Activated CD4-positive, CD25-positive, alpha-beta regulatory T cell (primary cell): ENCODE measurements around the gene SLC9A3.

ENCODE experiments used
- DNase-seq, 4 experiments: peaks; one replicate each; lab custom pipeline; 2025; lab: John Stamatoyannopoulos, UW

SLC9A3 gene

DNA sequence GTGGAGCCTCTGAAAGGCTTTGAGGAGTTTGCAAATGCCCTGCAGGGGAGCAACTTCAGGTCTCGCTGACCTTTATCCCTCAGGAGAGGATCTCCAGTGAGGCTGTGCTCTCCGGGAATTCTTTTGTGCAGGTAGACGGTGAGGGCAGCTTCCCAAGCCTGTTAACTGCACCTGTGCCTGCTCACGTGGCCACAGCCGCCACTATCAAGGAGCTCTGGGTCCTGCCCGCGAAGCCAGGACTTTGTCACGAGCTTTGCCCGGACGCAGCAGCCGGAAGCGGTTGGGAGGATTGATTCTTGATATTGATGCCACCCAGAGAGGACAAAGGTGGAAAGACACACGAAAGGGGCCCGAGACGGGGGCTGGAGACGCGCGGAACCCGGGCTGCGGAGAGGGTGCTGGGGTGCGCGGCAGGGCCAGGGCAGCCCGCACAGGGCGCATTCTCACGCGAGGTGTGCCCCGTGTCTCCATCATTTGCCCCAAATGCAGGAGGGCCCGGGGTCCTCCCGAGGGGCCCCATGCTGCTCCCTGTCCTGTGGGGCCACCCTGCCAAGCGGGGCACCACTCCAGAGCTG is 18.2 kb downstream of the SLC9A3 start:
- DNase-seq: no peak

DNA sequence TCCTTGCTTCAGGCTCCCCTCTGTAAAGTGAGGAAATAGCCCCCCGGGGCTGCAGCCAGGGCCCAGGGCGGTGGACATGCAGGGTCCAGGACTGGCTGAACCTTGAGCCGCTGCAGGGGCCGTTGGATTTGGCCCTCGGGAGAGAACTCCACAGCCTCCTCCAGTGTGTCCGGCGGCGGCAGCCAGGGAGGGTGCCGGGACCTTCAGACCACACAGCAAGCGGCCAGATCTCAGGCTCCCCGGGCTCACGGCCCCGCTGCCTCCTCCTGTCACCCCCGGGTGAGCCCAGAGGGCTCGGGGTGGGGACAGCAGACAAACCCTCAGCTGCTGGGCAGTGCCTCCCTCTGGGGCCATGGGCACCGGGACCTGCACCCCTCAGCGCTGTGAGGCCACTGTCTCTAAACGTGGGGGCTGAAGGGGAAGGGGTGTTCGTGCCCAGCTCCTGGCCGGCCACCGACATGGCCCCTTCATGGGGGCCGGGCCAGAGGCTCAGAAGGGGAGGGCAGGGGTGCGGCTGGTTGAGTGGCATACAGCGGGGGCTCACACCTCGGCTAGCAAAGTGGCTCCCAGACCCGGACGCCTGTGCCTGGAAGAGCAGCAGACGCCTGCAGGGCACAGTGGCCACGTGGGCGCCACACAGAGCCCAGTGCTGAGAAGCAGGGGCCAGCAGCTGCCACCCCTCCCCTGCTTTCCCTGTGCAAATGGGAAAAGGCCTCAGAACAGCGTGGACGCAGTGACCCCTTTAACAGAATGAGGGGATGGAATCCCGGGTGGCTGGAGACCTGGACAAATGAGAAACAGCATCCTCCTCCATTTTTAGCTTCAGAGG is 19.7 kb downstream of the SLC9A3 start:
- DNase-seq: no peak

DNA sequence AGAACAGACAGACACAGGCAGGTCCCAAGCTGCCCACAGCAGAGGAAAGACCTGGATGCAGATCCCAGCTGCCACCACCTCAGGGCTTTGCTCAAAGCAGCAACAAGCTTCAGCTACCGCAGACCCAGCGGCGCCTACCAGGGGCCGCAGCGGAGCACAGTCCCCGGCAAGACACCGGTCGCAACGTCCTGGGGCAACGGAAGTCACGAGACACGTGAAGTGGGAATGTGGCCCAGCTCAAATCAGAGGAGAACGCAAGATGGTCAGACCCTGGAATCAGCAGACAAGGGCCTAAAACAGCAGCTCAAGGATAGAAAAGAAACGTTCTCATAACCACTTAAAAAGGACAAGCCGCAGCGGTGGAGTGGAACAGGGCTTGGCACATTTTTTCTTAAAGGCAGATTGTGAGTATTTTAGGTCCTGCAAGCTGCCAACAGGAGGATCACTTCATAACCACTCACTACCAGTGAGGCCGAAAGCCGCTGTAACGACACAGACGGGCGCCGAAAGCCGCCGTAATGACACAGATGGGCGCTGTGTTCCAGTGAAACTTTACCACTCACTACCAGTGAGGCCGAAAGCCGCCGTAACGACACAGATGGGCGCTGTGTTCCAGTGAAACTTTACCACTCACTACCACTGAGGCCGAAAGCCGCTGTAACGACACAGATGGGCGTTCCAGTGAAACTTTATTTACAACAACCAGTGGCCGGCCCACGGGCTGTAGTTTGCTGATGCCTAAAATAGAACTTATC is 21.7 kb downstream of the SLC9A3 start:
- DNase-seq: no peak

DNA sequence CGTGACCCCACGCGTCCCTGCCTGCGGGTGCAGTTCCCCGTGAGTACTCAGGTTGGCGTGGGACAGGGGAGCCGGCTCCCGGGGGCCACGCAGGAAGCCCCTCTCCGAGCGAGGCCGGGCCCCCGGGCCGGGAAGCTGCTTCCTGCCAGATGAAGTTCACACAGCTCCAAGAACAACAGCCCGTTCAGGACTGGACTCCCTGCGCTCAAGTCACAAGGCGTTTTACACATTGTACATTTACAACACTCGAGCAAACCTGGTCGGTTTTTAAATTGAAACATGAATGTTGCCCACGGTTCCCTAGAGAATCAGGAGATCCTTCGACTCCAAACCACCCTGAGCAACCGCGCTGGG is 22.4 kb downstream of the SLC9A3 start:
- no peak for DNase-seq

DNA sequence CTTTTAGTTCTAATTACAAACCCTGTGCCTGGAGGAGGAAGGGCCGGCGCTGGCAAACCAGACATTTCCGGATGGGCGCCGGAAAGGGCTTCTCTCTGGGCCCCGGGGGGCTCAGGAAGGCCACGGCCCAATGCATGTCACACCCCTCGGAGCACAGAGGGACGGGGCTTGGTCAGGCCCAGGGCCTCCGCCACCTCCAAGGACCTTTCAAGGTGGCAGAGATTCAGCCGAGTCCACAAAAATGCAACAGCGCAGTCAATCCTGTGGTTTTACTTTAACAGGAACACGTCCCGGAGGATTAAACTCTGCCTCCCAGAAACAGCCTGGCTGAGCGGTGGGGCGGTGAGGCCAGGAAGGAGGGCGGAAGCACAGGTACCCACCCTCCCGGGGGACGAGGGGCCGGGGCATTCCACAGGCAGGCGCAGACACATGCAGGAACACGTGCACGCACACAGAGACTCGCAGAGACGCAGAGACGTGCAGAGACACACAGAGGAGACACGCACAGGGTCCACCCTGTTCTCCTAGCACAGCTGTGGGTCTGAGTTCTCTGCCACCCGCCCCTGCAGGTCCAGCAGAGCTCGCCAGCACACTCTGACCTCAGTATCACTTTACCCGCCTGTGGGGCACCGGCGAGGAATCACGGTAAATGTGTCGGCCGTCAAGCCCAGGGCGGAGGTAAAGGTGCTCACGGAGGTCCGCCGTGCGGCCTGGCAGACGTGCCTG is 23.0 kb downstream of the SLC9A3 start:
- DNase-seq: no peak

DNA sequence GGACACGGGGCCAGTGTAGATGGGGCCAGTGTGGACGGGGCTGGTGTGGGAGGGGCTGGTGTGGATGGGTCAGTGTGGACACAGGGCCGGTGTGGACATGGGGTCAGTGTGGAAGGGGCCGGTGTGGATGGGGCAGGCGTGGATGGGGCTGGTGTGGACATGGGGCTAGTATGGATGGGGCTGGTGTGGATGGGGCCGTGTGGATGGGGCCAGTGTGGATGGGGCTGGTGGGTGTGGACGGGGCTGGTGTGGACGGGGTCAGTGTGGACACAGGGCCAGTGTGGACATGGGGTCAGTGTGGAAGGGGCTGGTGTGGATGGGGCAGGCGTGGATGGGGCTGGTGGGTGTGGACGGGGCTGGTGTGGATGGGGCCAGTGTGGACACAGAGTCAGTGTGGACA is 23.8 kb downstream of the SLC9A3 start:
- no peak for DNase-seq

DNA sequence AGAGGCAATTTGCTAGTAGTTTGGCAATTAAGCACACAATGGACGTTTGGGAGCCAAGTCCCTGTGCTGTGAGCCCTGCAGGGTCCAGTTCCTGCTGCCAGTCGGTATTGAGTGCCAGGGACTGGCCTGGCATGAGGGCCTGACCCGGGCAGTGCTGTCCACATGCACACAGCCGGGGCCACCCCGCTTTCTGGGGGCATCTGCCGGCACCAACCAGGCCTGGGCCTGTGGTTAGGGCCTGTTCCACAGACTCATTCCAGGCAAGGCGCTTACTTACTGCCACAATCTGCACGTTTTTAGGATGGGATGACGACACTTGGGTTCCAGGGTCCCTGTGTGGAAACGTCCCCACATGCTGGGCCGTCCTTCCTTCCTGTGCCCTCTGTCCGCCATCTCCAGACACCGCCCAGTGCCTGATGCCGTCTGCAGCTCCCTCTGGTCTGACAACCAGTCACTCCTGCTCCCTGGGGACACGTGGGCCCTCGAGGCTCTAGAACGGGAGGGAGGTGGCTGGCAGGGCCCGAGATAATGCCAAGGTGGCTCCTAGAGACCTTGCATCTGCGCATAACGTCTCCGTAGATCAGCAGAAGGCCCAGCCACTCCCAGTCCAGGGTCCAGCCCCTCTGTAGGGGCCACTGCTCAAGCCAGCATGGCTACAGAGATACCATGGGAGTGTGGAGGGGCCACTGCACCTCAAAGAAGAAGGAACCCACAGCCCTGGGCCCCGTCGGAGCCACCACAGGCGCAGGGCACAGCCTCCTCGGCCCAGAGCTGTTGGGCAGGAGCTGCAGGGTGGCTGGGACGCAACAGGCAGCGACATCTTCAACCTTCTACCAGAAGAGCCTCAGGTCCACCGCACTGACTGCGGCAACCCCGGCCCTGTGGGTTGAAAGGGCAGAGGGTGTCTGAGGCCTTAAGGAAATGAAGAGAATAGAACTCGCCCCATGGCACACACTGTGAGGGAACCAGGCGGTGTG is 24.7 kb downstream of the SLC9A3 start:
- DNase-seq: no peak

DNA sequence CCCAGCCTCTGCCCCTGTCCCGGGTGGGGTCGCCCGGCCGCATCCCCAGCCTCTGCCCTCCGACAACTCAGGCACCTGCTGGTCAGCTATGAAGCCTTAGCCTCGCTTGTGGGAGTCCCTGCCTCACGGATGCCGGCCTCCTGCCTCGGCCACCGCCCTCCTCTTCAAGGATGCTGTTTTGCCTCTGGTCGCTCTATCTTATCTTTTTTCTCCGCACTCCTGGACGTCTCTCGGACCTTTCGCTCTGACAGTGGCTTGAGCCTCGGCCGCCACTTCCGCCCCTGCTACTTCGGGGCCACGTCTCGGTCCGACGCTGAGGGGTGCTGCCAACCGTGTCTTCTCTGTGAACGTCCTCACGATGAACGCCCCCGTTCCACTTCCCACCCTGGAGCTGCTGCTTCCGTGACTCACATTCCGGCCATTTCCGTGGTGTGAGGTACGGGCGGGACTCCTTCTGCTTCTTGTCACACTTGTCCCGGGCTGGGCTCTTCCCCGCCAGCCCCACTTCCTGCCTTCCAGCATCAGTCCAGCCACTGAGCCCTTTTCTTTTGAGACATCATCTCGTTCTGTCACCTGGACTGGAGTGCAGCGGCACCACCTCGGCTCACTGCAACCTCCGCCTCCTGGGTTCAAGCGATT is 26.3 kb downstream of the SLC9A3 start:
- no peak for DNase-seq

DNA sequence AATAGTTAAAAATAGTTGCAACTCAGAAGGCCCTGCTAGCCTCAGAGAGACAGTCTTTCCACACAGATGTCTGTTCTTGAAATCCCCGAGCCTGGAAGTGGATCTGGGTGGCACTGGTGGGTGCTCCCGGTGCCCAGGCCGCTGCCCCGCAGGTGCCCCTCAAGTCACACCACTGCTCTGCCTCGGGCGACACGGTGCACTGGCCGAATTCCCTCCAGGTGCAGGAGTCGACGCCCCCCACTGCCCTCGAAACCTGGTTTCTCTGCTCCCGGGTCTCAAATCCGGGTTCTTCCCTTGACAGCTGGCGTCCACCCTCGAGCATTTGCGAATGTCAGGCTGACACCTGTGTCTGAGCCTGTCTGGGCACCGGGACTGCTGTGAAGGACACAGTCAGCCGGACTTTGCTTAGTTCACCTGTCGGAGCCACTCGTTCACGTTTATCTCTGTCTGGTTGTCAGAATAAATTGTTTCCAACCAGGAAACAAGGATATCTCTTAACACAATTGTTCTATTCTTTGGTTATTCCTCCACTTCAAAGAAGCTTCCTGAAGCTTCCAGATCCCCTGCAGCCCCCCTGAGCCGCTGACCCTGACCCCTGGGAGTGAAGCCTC is 27.1 kb downstream of the SLC9A3 start:
- DNase-seq: no peak

DNA sequence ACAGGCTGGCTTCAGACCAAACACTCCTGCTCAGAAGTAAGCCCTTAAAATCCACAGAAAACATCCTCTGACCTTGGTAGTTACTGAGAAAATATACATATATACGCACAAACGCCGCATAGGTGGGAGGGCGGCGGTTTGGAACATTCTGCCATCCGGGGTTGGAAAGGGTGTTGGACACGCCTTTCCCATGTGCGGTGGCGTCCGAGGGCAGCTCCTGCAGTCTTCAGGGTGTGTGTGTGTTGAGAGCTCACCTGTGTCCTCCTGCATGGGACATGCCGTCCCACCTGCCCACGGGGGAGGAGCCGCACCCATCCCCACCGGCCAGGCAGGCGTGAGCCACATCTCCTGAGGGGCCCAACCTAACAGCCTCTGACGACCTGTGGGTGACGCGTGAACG is 28.2 kb downstream of the SLC9A3 start:
- no peak for DNase-seq

DNA sequence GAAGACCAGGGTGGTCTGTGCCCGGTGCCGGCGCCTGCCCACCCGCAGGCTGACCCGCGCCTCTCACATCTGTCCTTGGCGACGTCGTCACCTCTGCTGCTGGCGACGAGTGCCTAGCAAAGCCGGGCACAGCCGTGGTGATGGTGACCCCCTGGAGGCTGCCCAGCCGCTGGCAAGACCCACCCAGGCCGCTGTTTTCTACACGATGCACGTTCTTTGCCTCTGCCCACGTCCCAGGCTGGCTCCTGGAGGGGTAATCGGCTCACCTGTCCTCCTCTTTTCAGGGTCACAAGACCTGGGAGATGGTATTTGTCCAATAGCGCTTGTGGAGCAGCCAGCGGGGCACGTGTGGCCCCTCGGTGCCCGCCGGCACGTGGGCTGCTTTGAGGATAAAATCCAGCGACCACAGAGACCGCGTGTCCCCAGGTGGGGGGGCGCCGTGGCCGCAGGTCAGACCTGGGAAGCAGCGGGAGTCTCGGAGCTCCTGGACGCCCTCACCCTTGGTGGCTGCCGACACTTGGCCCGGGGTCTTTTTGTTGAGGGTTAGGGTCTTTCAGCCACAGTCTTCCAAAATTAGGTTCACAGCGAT is 29.5 kb downstream of the SLC9A3 start:
- no peak for DNase-seq

DNA sequence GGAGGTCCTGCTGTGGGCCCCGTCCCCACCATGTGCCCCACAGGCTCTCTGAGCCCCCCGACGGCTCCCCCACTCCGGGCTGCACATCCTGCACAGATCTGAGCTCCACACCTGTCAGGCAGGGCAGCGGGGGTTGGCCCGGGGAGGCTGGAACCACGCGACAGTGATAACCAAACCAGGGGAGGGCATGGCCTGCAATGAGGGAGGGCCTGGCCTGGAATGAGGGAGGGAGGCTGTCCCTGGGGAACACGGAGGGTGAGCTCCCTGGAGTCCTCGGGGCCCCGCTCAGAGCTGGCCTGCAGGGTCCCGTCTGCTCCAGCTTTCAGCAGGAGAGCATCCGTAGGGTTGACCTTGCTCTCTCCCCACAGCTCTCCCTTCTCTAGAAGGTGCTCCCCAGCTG is 30.5 kb downstream of the SLC9A3 start:
- DNase-seq: no peak

DNA sequence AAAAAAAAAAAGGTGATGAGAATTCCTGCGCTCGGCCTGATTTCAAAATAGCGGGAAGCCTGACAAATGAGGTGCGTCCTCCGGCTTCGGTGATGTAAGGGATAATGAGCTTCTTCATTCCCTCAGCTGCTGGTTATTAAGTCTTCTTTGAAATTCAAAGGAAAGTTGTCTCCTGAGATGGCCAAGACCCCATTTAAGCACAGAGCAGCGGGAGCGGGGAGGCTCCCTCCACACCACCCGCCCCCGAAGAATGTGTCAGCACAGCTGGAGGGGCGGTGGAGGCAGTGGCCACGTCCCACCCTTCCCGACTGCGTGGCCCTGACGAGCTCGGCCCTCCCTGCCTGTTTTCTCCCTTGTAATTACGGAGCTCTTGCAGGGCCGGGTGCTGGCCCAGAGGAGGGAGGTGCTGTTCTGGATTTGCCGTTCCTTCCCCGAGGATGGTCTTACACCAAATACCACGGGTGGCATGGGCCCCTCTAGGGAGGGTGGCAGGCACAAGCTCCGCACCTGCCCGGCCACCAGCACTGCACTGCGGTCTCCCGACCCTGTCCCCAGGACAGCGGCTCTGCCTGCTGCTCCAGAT is 31.0 kb downstream of the SLC9A3 start:
- no peak for DNase-seq

DNA sequence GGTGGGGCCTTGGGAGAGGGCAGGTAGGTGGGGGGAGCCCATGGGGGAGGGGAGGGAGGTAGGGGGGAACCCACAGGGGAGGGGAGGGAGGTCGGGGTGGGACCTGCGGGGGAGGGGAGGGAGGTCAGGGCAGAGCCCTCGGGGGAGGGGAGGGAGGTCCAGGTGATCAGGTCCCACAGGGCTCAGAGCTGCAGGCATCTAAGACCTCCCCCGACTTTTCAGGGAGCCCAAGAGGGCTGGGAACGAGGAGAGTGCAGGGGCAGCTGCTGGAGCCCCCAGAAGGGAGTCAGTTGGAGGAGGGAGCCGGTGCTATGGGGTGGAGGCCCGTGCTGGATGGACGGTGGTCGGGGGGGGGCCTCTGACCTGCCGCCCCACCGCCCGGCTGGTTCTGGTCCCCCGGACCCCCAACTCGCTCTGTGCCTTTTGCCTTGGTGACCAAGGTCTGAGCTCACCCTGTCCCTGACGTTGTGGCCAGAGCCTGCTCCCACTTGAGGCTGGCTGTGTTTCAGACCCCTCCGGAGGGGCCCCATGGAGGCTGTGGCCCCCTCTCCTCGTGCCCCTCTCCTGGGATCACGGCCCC is 31.8 kb downstream of the SLC9A3 start:
- no peak for DNase-seq

DNA sequence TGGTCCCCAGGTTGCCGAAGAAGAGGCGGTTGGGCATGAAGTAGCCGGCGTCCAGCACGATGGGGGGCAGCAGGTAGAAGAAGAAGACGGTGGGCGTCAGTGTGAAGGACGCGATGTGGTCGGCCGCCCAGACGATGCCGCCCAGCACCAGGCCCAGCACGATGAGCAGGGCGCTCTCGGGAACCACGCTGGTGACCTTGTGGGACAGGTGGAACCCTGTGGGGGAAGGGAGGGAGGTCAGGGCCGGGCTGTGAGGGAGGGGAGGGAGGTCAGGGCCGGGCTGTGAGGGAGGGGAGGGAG is 32.4 kb downstream of the SLC9A3 start:
- no peak for DNase-seq

DNA sequence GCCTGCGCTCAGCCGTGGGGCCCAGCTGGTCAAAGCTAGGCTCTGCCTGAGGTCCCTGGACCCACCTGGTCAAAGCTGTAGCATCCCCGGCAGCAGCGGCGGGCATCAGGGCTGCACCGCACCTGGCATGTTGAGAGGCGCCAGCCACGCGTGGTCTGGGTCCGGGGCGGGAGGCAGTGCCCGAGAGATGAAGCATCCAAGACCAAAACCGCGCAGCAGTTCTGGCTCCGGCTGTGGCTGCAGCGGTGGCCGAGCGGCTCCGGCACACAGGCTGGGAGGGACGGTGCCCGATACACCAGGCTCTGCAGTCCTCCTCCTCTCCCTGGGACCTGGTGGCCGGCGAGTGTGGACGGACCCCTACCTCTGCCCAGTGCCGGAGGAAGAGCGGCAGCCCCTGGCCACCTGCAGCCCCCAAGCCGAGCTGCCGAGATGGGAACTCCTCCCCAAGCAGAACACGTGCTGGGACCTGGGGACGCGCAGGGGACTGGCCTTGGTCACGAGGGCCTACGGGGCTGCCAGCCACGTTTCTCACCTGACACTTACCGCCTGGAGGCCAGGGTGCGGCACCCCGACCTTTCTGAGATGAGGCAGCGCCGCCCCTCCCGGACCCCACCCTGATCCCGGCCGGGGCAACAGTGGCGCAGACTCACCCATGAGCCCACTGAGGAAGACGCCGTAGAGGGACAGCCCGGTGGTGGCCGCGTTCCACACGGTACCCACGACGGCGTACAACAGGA is 33.0 kb downstream of the SLC9A3 start:
- no peak for DNase-seq

DNA sequence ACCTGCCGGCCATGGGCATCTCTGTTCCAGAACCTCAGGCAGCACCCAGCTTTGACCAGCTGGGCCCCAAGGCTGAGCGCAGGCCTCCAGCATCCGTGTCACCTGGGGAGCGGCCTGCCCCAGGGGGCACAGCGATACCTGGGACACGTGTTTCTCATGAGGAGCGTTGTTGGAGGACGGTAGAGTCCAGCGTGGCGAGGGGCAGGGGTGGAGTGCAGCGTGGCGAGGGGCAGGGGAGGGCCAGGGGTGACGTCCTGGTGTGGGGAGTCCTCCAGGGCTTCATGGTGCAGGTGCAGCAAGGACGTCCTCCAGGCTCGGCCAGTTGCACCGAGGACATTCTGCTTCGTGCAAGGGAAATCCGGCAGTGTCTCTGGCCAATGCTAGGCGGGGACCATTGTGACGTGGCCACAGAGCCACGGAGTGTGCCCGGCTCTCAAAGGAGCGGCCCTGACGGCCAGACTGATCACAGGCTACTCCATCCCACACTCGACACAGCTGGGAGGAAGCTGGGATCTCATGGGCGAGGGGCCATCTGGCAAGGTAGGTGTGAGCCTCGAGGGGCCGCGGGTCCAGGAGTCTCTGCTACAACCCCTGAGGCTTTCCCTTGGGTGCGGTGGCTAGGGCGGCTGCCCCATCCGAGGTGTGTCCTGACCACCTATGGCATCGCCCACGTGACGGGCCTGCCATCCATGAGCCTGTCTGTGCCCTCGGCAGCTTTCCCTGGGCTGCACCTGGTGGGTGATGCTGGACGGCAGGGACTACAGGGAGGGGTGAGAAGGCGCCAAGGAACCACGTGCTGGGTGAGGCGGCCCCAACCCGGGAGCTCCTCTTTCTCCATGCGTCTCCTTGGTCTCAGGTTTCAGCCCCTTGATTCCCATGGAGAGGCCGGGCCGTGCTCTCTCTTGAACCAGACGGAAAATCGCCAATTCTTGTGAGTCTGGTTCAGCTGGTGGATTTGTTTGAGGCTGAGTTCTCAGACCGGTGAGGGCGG is 33.8 kb downstream of the SLC9A3 start:
- no peak for DNase-seq

DNA sequence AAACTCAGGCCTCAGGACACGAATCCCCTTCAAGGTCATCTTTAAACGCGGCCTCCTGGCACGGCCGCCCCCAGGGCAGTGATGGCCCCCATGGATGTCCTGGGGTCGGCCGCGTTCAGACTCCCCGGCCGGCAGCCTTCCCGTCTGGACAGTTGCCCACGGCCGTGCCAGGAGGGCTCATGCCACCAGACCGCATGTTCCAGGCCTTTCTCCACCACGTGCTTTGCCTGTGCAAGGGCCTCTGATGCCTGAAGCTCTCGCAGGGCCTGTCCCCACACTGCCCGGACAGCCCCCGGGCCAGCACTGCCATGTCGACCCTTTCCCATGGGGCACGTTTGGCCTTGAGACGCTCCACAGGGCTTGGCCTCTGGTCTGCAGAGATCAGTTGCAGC is 34.6 kb downstream of the SLC9A3 start:
- DNase-seq: no peak
